Testis (tissue), 3 donors: Measurements from ENCODE around the gene C15orf61. TPM values are rescaled to one million over a fixed set of nuclear protein-coding genes. Genes with fewer than 3 reads are reported as not detected.

Experiments
- DNase-seq: peaks from one replicate; pipeline ENCODE4 v3.0.0-alpha.2; 2019
- H3K27ac ChIP-seq, 2 donors: fragments of 200-600 bp; sonication (generic); one replicate each; pipeline ENCODE4 v1.5.1; 2019
- H3K27me3 ChIP-seq: fragments of 200-600 bp; sonication (generic); one replicate; pipeline ENCODE4 v1.5.1; 2019
- H3K36me3 ChIP-seq: fragments of 200-600 bp; sonication (generic); one replicate; pipeline ENCODE4 v1.5.1; 2017; ENCODE audit warnings: low read depth; ENCODE audit errors: missing control alignments
- H3K4me1 ChIP-seq: fragments of 200-600 bp; sonication (generic); one replicate; pipeline ENCODE4 v1.5.1; 2019
- H3K4me3 ChIP-seq, 2 donors: fragments of 200-600 bp; sonication (generic); one replicate each; pipeline ENCODE4 v1.5.1; 2017 to 2019
- H3K9me3 ChIP-seq: fragments of 200-600 bp; sonication (generic); one replicate; pipeline ENCODE4 v1.5.1; 2017
- POLR2A ChIP-seq: fragments of 450-650 bp; IDR thresholded peaks from one replicate; pipeline ENCODE4 v1.6.1; 2017; ENCODE audit warnings: antibody characterized with exemption, mild to moderate bottlenecking, moderate library complexity
- WGBS, 2 donors: methylation state at CpG; one replicate each; pipeline ENCODE4 v1.1.5; 2018; 5-methylcytosine and 5-hydroxymethylcytosine counted together
- intact Hi-C: fragments of 100-400 bp; cut with DNase I; formaldehyde crosslinking; loops from one replicate; pipeline ENCODE4 v1.15.1; 2023; ENCODE audit warnings: low total_unique reads
- polyA plus RNA-seq: library from polyadenylated mRNA; stranded (reverse); fragments of 350-450 nt; fragmentation: Illumina TruSeq; extraction: RNeasy Lipid Tissue Mini Kit (QIAGEN cat#74804); gene quantifications from one replicate; pipeline ENCODE4 v1.2.3, GENCODE V29; 2014; ENCODE audit warnings: low read depth, low replicate concordance; ENCODE audit not compliant: insufficient read depth
- total RNA-seq, 2 donors: library from RNA; depleted of rRNA; stranded (reverse); fragments of >200 nt; gene quantifications; one replicate each; pipeline ENCODE4 v1.2.3, GENCODE V29; 2016
- TF ChIP-seq, protein P1 (sequence below), 3 experiments: fragments of 450-650 bp in 2 of 3; fragments of 200-600 bp in 1 of 3; sonication (generic) in 1 of 3; IDR thresholded peaks; one replicate each; pipeline ENCODE4 v1.5.1; 2016 to 2019; ENCODE audit warnings: antibody characterized with exemption in 3 of 3, mild to moderate bottlenecking in 2 of 3, moderate library complexity in 1 of 3

C15orf61 gene
- total and polyA plus RNA-seq, 3 donors from 2014 or later: 24.9 to 42.8 (median 28.6) TPM

DNA sequence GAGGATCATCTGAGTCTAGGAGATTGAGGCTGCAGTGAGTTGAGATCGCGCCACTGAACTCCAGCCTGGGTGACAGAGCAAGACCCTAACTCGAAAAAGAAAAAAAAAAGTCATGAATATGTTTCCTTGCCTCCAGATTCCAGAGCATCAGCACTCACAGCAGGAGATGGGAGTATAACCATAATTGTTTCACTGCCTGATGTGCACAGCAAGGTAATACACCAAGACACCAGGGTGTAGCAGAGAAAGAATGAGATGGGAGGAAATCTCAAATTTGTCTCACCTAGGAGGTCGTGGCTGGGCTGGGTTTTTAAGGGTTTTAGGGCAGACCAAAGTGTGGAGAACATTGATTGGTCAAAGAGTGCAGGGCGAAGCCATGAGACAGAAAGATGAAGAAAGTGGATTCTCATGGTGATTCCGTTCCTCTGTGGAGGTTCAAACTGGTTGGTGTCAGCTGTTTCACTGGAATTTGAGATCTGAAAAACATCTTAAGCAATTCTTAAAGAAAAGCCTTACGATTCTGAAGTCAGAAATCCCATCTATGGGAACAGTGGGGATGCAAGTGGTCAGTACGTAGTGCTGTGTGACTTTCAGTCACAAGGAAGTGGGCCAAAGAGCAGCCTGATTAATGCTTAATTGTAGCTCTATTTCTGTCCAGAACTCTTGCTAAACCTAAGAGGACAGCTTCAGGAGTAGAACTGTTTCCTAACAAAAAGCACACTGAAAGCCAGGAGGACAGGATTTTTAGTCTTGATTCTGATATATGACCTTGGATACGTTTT is 7.8 kb upstream of the C15orf61 start:
- Histone ChIP-seq H3K36me3 (no peaks in the 10 kb centered on the region), H3K4me1 (no peaks in the 10 kb centered on the region), H3K27me3 (no peaks in the 10 kb centered on the region), H3K4me3 (no peak overlapping the region), H3K9me3 (no peaks in the 10 kb centered on the region), H3K27ac (no peak overlapping the region)
- intact Hi-C loops: no loop called here
- 79 to 83% methylated on average over 9 of the region's 9 CpGs for WGBS, 2 donors
- DNase-seq: no peak
- TF ChIP-seq, protein P1, sequence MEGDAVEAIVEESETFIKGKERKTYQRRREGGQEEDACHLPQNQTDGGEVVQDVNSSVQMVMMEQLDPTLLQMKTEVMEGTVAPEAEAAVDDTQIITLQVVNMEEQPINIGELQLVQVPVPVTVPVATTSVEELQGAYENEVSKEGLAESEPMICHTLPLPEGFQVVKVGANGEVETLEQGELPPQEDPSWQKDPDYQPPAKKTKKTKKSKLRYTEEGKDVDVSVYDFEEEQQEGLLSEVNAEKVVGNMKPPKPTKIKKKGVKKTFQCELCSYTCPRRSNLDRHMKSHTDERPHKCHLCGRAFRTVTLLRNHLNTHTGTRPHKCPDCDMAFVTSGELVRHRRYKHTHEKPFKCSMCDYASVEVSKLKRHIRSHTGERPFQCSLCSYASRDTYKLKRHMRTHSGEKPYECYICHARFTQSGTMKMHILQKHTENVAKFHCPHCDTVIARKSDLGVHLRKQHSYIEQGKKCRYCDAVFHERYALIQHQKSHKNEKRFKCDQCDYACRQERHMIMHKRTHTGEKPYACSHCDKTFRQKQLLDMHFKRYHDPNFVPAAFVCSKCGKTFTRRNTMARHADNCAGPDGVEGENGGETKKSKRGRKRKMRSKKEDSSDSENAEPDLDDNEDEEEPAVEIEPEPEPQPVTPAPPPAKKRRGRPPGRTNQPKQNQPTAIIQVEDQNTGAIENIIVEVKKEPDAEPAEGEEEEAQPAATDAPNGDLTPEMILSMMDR (IDR thresholded peaks at IDR 0.05): no peak
- TF ChIP-seq POLR2A: no peak

DNA sequence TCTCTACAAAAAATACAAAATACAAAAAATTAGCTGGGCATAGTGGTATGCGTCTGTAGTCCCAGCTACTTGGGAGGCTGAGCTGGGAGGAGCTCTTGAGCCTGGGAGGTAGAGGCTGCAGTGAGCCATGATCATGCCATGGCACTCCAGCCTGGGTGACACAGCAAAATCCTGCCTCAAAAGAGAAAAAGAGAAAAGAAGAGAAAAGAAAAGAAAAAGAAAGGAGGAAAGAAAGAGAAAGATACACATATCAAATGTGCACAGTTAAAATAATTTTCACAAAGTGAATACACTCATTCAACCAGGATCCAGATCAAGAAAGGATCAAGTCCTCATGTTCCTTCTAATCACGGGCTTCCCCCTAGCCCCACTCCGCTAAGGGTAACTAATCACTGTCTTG is 5.8 kb upstream of the C15orf61 start:
- no peaks in the 10 kb centered on the region for H3K36me3 ChIP-seq
- TF ChIP-seq, protein P1 (IDR thresholded peaks at IDR 0.05): no peak
- TF ChIP-seq POLR2A: no peak

DNA sequence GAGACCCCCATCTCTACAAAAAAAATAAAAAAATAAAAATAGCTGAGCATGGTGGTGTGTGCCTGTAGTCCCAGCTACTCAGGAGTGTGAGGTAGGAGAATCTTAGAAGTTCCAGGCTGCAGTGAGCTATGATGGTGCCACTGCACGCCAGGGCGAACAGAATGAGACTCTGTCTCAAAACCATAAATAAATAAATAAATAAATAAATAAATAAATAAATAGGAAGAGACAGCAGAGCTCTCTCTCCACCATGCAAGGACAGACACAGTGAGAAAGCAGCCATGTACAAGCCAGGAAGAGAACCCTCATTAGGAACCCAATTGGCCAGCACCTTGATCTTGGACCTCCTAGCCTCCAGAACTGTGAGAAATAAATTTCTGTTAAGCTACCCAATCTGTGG is 5.4 kb upstream of the C15orf61 start:
- H3K27ac ChIP-seq: no peak overlapping the region
- H3K27me3 ChIP-seq: no peaks in the 10 kb centered on the region
- no peak overlapping the region for H3K4me3 ChIP-seq
- TF ChIP-seq, protein P1 (IDR thresholded peaks at IDR 0.05): no peak
- TF ChIP-seq POLR2A: no peak
- no peaks in the 10 kb centered on the region for H3K36me3 ChIP-seq
- no peaks in the 10 kb centered on the region for H3K9me3 ChIP-seq
- intact Hi-C loops: no loop called here
- H3K4me1 ChIP-seq: no peaks in the 10 kb centered on the region
- no peak for DNase-seq
- WGBS, 2 donors: 96 to 100% methylated on average over 2 of the region's 2 CpGs

More for the DNA sequence above, 5.8 kb upstream of the C15orf61 start:
- no peaks in the 10 kb centered on the region for H3K9me3 ChIP-seq
- WGBS, 2 donors: 96 to 97% methylated on average over 3 of the region's 3 CpGs
- no peak overlapping the region for H3K4me3 ChIP-seq
- DNase-seq: no peak
- H3K27ac ChIP-seq: no peak overlapping the region
- H3K4me1 ChIP-seq: no peaks in the 10 kb centered on the region
- no peaks in the 10 kb centered on the region for H3K27me3 ChIP-seq
- intact Hi-C loops: no loop called here

DNA sequence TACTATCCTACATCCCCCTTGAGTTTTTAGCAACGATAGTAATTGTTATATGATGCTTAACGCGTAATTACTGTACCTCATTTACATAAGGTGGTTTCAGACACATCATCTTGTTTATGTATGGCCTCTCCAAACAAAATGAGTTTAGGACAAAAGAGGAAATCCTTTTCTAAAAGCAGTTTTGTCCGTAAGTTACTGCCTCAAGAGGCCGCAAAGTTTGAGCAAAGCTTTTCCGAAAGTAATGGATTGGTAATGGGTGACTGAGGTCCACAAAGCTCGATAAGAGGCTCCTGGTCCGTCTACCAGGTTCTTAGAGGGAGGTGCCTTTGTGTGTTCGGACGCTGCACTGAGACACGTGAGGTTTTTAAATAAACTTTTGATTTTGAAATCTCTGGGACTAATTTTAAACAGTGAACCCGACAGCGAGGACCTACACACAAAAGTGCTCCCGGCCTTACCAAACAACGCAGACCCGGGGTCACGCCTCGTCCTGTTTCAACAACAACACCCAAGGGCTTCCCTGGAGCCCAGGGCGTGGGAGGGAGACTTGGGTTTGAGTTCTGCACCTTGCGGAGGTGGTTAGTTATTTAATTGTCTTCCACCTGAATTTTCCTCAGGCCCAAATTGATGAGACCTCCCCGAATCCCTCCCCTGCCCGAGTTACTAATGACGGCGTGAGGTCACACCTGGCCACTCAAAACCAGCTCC is 456 bp upstream of the C15orf61 start:
- intact Hi-C loops: loop anchor here (10.0 kb wide), 1 partner anchor 314 kb away; no protein-coding TSS in a partner anchor

More for the DNA sequence above, 456 bp upstream of the C15orf61 start:
- Histone ChIP-seq H3K9me3 (no peaks in the 10 kb centered on the region), H3K27ac (peak overlapping the region; percentile 88 to 98), H3K36me3 (no peaks in the 10 kb centered on the region), H3K4me3 (peak overlapping the region; percentile 83 to 88), H3K4me1 (peaks cover 8% of the 10 kb centered on the region), H3K27me3 (no peaks in the 10 kb centered on the region)
- DNase-seq: no peak
- WGBS, 2 donors: 10 to 11% methylated on average over 24 of the region's 24 CpGs
- TF ChIP-seq POLR2A: no peak
- TF ChIP-seq, protein P1 (IDR thresholded peaks at IDR 0.05): no peak
